BLaER1 (cell line): ENCODE results near the gene SS18L1.
A peak's percentile ranks its signal among the peaks of the same experiment; 100 is the strongest.

ENCODE experiments used
- H3K27ac ChIP-seq: shearing (Covaris generic); formaldehyde crosslinking; 2 replicates; pipeline ENCODE4 v1.8.1; 2022
- H3K27me3 ChIP-seq: shearing (Covaris generic); formaldehyde crosslinking; 2 replicates; pipeline ENCODE4 v1.8.1; 2022
- H3K36me3 ChIP-seq: shearing (Covaris generic); formaldehyde crosslinking; 2 replicates; pipeline ENCODE4 v1.8.1; 2022
- H3K4me1 ChIP-seq: shearing (Covaris generic); formaldehyde crosslinking; 2 replicates; pipeline ENCODE4 v1.8.1; 2022
- H3K4me2 ChIP-seq: shearing (Covaris generic); formaldehyde crosslinking; 2 replicates; pipeline ENCODE4 v1.8.1; 2022
- H3K4me3 ChIP-seq: shearing (Covaris generic); formaldehyde crosslinking; 2 replicates; pipeline ENCODE4 v1.8.1; 2022
- H3K9ac ChIP-seq: shearing (Covaris generic); formaldehyde crosslinking; 2 replicates; pipeline ENCODE4 v1.8.1; 2022
- H3K9me3 ChIP-seq: shearing (Covaris generic); formaldehyde crosslinking; 2 replicates; pipeline ENCODE4 v1.8.1; 2022
- H4K20me1 ChIP-seq: shearing (Covaris generic); formaldehyde crosslinking; 2 replicates; pipeline ENCODE4 v1.8.1; 2022
- Cebpa-rat ChIP-seq: shearing (Covaris generic); IDR thresholded peaks from 2 replicates; pipeline ENCODE4 v1.8.1; 2022

Gene SS18L1

GRCh38 chr20:62151835-62152364, 8.3 kb downstream of the SS18L1 start:
- H3K4me1 ChIP-seq = peaks cover 27% of the 10 kb centered on the region

GRCh38 chr20:62155428-62156253, 12.1 kb downstream of the SS18L1 start:
- Histone ChIP-seq H3K36me3 (peaks cover 68% of the 10 kb centered on the region), H3K9me3 (peaks cover 19% of the 10 kb centered on the region), H3K4me2 (peak overlapping the region; percentile 80), H3K9ac (peak overlapping the region; percentile 12), H3K4me1 (peaks cover 56% of the 10 kb centered on the region), H3K27ac (peak overlapping the region; percentile 50; the same call in 1 of the 2 replicates), H3K27me3 (no peaks in the 10 kb centered on the region), H3K4me3 (no peak overlapping the region), H4K20me1 (peaks cover 93% of the 10 kb centered on the region)
- no peak for TF ChIP-seq Cebpa-rat

More at GRCh38 chr20:62151835-62152364, 8.3 kb downstream of the SS18L1 start:
- no peak overlapping the region for H3K9ac ChIP-seq
- peaks cover 60% of the 10 kb centered on the region for H3K36me3 ChIP-seq
- H3K27ac ChIP-seq = no peak overlapping the region
- H3K9me3 ChIP-seq = peaks cover 19% of the 10 kb centered on the region
- no peak overlapping the region for H3K4me3 ChIP-seq
- TF ChIP-seq Cebpa-rat = no peak
- H3K4me2 ChIP-seq = no peak overlapping the region
- H3K27me3 ChIP-seq = no peaks in the 10 kb centered on the region
- H4K20me1 ChIP-seq = peaks cover 100% of the 10 kb centered on the region

- Histone ChIP-seq H3K9ac (peak overlapping the region; percentile 12; the same call in 1 of the 2 replicates), H3K27me3 (no peaks in the 10 kb centered on the region), H3K27ac (peak overlapping the region; percentile 50; the same call in 1 of the 2 replicates), H3K4me2 (peak overlapping the region; percentile 80), H3K4me3 (no peak overlapping the region), H3K4me1 (peaks cover 56% of the 10 kb centered on the region), H3K36me3 (peaks cover 68% of the 10 kb centered on the region), H4K20me1 (peaks cover 90% of the 10 kb centered on the region), H3K9me3 (peaks cover 19% of the 10 kb centered on the region)
- TF ChIP-seq Cebpa-rat = no peak
Observed at GRCh38 chr20:62156254-62156556, 12.6 kb downstream of the SS18L1 start.

- H3K9ac ChIP-seq = peak overlapping the region; percentile 11; the same call in 1 of the 2 replicates
- H3K9me3 ChIP-seq = peaks cover 19% of the 10 kb centered on the region
- no peak overlapping the region for H3K4me3 ChIP-seq
- peaks cover 68% of the 10 kb centered on the region for H3K36me3 ChIP-seq
- peak overlapping the region; percentile 50 for H3K27ac ChIP-seq
- H4K20me1 ChIP-seq = peaks cover 90% of the 10 kb centered on the region
- no peaks in the 10 kb centered on the region for H3K27me3 ChIP-seq
- no peak for TF ChIP-seq Cebpa-rat
- peak overlapping the region; percentile 80 for H3K4me2 ChIP-seq
- peaks cover 56% of the 10 kb centered on the region for H3K4me1 ChIP-seq
Observed at GRCh38 chr20:62156592-62157386, 13.2 kb downstream of the SS18L1 start.

- peak overlapping the region; percentile 80 for H3K4me2 ChIP-seq
- H3K27ac ChIP-seq = peak overlapping the region; percentile 10; the same call in 1 of the 2 replicates
- TF ChIP-seq Cebpa-rat = no peak
- H3K4me1 ChIP-seq = peaks cover 56% of the 10 kb centered on the region
- peaks cover 68% of the 10 kb centered on the region for H3K36me3 ChIP-seq
- H4K20me1 ChIP-seq = peaks cover 85% of the 10 kb centered on the region
- H3K9me3 ChIP-seq = peaks cover 12% of the 10 kb centered on the region
- H3K9ac ChIP-seq = no peak overlapping the region
- H3K27me3 ChIP-seq = no peaks in the 10 kb centered on the region
- no peak overlapping the region for H3K4me3 ChIP-seq
Observed at GRCh38 chr20:62157387-62158087, 14.0 kb downstream of the SS18L1 start.

- Histone ChIP-seq H3K36me3 (peaks cover 68% of the 10 kb centered on the region), H3K9me3 (peaks cover 7% of the 10 kb centered on the region), H4K20me1 (peaks cover 79% of the 10 kb centered on the region), H3K4me1 (peaks cover 56% of the 10 kb centered on the region), H3K27me3 (no peaks in the 10 kb centered on the region), H3K9ac (no peak overlapping the region), H3K4me3 (no peak overlapping the region), H3K4me2 (peak overlapping the region; percentile 80), H3K27ac (no peak overlapping the region)
- TF ChIP-seq Cebpa-rat = no peak
Observed at GRCh38 chr20:62158088-62158400, 14.5 kb downstream of the SS18L1 start.

GRCh38 chr20:62158541-62158940, 15.0 kb downstream of the SS18L1 start:
- Histone ChIP-seq H3K4me3 (no peak overlapping the region), H3K9ac (peak overlapping the region; percentile 61), H3K9me3 (peaks cover 2% of the 10 kb centered on the region), H3K36me3 (peaks cover 68% of the 10 kb centered on the region), H3K27ac (peak overlapping the region; percentile 30), H3K4me1 (peaks cover 56% of the 10 kb centered on the region), H3K27me3 (no peaks in the 10 kb centered on the region), H4K20me1 (peaks cover 74% of the 10 kb centered on the region), H3K4me2 (peak overlapping the region; percentile 80)
- TF ChIP-seq Cebpa-rat = no peak

- Histone ChIP-seq H3K4me2 (peak overlapping the region; percentile 80), H3K36me3 (peaks cover 68% of the 10 kb centered on the region), H3K4me3 (no peak overlapping the region), H4K20me1 (peaks cover 69% of the 10 kb centered on the region), H3K4me1 (peaks cover 56% of the 10 kb centered on the region), H3K9ac (peak overlapping the region; percentile 61), H3K27me3 (no peaks in the 10 kb centered on the region), H3K27ac (peak overlapping the region; percentile 30), H3K9me3 (no peaks in the 10 kb centered on the region)
- TF ChIP-seq Cebpa-rat = no peak
Observed at GRCh38 chr20:62159052-62159451, 15.5 kb downstream of the SS18L1 start.

- Histone ChIP-seq H3K27ac (no peak overlapping the region), H3K9me3 (no peaks in the 10 kb centered on the region), H3K4me3 (no peak overlapping the region), H3K4me1 (peaks cover 50% of the 10 kb centered on the region), H4K20me1 (peaks cover 66% of the 10 kb centered on the region), H3K27me3 (no peaks in the 10 kb centered on the region), H3K36me3 (peaks cover 68% of the 10 kb centered on the region), H3K4me2 (no peak overlapping the region), H3K9ac (no peak overlapping the region)
- TF ChIP-seq Cebpa-rat = no peak
Observed at GRCh38 chr20:62159839-62160238, 16.3 kb downstream of the SS18L1 start.
